ENCODE results near the gene FAM204A. TPM values are rescaled to one million over a fixed set of nuclear protein-coding genes. Genes with fewer than 3 reads are reported as not detected.

The FAM204A gene
- total RNA-seq, 1 experiment from 2014 or later = 44.4 TPM

DNA sequence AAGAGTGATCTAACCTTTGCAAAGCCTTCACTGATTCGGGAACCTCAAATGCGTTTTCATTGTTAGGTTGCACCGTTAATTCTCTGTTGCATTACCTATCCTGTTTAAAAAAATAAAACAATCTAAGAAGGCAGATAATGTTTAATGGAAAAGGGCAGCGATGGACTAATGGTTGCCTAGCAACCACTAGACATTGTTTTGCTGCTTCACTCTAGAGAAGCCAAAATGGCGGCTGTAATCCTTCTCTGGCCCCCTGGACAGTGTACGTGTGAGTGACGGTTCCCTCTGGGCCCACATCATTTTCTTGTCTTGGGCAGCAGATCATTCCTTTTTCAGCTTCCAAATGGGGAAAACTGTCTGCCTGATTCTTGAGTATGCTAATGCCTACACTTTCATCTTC, 43.3 kb downstream of the FAM204A start:
- no peak for DNase-seq
- intact Hi-C loops (cut with micrococcal nuclease; ENCODE audit: unreplicated experiment) = no loop called here
- Histone ChIP-seq H3K4me2 (no peak overlapping the region), H3K9me2 (ENCODE audit: insufficient read depth) (no peaks in the 10 kb centered on the region), H3K36me3 (ENCODE audit: low read depth) (no peaks in the 10 kb centered on the region), H3K27ac (no peak overlapping the region), H3K79me2 (ENCODE audit: low read depth) (no peaks in the 10 kb centered on the region), H3F3A (ENCODE audit: insufficient read depth, low read depth) (no peaks in the 10 kb centered on the region), H3K27me3 (ENCODE audit: insufficient read depth, low read depth) (no peaks in the 10 kb centered on the region), H3K4me1 (replicated peaks; ENCODE audit: insufficient read depth) (peaks cover 11% of the 10 kb centered on the region; the same call in 1 of the 2 replicates), H3K9me3 (ENCODE audit: insufficient read depth, low read depth) (no peaks in the 10 kb centered on the region), H4K20me1 (ENCODE audit: insufficient read depth) (no peaks in the 10 kb centered on the region), H2AFZ (no peak overlapping the region), H3K4me3 (no peak overlapping the region)
- ChIA-PET POLR2A (ENCODE audit: unreplicated experiment) (no interaction called here), CTCF (no interaction called here)
- TF ChIP-seq, protein P1, sequence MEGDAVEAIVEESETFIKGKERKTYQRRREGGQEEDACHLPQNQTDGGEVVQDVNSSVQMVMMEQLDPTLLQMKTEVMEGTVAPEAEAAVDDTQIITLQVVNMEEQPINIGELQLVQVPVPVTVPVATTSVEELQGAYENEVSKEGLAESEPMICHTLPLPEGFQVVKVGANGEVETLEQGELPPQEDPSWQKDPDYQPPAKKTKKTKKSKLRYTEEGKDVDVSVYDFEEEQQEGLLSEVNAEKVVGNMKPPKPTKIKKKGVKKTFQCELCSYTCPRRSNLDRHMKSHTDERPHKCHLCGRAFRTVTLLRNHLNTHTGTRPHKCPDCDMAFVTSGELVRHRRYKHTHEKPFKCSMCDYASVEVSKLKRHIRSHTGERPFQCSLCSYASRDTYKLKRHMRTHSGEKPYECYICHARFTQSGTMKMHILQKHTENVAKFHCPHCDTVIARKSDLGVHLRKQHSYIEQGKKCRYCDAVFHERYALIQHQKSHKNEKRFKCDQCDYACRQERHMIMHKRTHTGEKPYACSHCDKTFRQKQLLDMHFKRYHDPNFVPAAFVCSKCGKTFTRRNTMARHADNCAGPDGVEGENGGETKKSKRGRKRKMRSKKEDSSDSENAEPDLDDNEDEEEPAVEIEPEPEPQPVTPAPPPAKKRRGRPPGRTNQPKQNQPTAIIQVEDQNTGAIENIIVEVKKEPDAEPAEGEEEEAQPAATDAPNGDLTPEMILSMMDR (conservative IDR thresholded peaks at IDR 0.05) = no peak
- TF ChIP-seq EZH2 (IDR thresholded peaks at IDR 0.05; ENCODE audit: low read depth) = no peak
- BruUV-seq (replicated peaks) = no TSS peak

DNA sequence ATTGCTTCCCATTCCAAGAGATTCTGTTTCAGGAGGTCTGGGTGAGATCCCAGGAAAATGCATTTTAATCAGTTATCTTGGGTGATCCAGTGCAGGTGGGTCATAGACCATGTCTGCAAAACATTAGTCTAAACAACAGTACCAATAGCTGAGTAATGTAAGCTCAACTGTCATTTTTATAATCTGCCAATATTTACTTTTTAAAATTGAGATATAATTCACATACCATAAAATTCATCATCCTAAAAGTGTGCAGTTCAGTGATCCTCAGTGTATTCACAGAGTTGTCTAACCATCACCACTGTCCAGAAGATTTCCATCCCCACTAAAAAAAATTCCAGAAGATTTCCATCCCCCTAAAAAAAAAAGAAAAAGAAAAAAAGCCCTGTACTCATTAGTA, 51.0 kb downstream of the FAM204A start:
- TF ChIP-seq, protein P1 (conservative IDR thresholded peaks at IDR 0.05) = no peak
- no peak for TF ChIP-seq EZH2 (IDR thresholded peaks at IDR 0.05; ENCODE audit: low read depth)
- Histone ChIP-seq H3K27ac (no peak overlapping the region), H3K27me3 (ENCODE audit: insufficient read depth, low read depth) (peaks cover 11% of the 10 kb centered on the region), H3K4me3 (no peak overlapping the region), H4K20me1 (ENCODE audit: insufficient read depth) (no peaks in the 10 kb centered on the region), H3K79me2 (ENCODE audit: low read depth) (no peaks in the 10 kb centered on the region), H2AFZ (no peak overlapping the region), H3K36me3 (ENCODE audit: low read depth) (no peaks in the 10 kb centered on the region), H3F3A (ENCODE audit: insufficient read depth, low read depth) (no peaks in the 10 kb centered on the region), H3K9me3 (ENCODE audit: insufficient read depth, low read depth) (no peaks in the 10 kb centered on the region), H3K4me2 (no peak overlapping the region), H3K4me1 (replicated peaks; ENCODE audit: insufficient read depth) (no peaks in the 10 kb centered on the region), H3K9me2 (ENCODE audit: insufficient read depth) (no peaks in the 10 kb centered on the region)
- no peak for DNase-seq
- no TSS peak for BruUV-seq (replicated peaks)
- ChIA-PET CTCF (no interaction called here), POLR2A (ENCODE audit: unreplicated experiment) (no interaction called here)
- intact Hi-C loops (cut with micrococcal nuclease; ENCODE audit: unreplicated experiment) = no loop called here

DNA sequence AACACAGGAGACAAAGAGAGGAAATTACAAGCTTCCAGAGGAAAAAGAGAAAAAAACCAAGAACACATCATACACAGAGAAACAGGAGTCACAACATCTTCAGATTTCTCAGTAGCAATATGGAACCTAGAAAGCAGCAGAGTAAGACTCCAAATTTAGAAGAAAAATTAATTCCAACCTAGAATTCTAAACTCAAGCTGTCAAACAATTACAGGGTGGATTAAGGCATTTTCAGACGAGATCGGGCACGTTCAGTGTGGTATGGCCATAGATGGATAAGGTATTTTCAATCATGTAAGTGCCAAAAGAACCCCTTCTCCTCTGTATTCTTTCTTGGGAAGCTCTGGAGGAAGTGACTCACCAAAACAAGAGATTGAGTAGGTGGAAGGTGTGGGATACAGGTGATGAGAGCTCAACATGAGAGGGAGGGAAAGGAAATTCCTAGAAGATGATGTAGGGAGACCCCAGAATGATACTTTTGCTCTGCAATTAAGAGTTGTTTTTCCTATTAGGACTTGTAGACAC, 51.6 kb downstream of the FAM204A start:
- Histone ChIP-seq H3K4me2 (no peak overlapping the region), H3K27me3 (ENCODE audit: insufficient read depth, low read depth) (peaks cover 16% of the 10 kb centered on the region), H3K79me2 (ENCODE audit: low read depth) (no peaks in the 10 kb centered on the region), H3K4me3 (no peak overlapping the region), H3K27ac (no peak overlapping the region), H2AFZ (no peak overlapping the region), H3K36me3 (ENCODE audit: low read depth) (no peaks in the 10 kb centered on the region), H3K4me1 (replicated peaks; ENCODE audit: insufficient read depth) (no peaks in the 10 kb centered on the region), H3K9me2 (ENCODE audit: insufficient read depth) (no peaks in the 10 kb centered on the region), H3F3A (ENCODE audit: insufficient read depth, low read depth) (no peaks in the 10 kb centered on the region), H3K9me3 (ENCODE audit: insufficient read depth, low read depth) (no peaks in the 10 kb centered on the region), H4K20me1 (ENCODE audit: insufficient read depth) (no peaks in the 10 kb centered on the region)
- no TSS peak for BruUV-seq (replicated peaks)
- intact Hi-C loops (cut with micrococcal nuclease; ENCODE audit: unreplicated experiment) = no loop called here
- POLR2A ChIA-PET (ENCODE audit: unreplicated experiment) = no interaction called here
- TF ChIP-seq, protein P1 (conservative IDR thresholded peaks at IDR 0.05) = no peak
- TF ChIP-seq EZH2 (IDR thresholded peaks at IDR 0.05; ENCODE audit: low read depth) = no peak
- CTCF ChIA-PET = no interaction called here
- no peak for DNase-seq
